Activated CD8-positive, alpha-beta memory T cell treated with anti-CD3 and anti-CD28 coated beads for 4 hours (primary cell): Measurements from ENCODE around the gene TAF3.
"Not testable (repeated sequence)": the region's sequence is repeated elsewhere in the genome, so short reads cannot be mapped to it uniquely, and the experiment has no call there.

Experiments used
- DNase-seq, 2 donors: peaks; one replicate each; pipeline ENCODE4 v3.0.0-alpha.2; 2020; ENCODE audit warnings: low read depth in 2 of 2

Gene TAF3

DNA sequence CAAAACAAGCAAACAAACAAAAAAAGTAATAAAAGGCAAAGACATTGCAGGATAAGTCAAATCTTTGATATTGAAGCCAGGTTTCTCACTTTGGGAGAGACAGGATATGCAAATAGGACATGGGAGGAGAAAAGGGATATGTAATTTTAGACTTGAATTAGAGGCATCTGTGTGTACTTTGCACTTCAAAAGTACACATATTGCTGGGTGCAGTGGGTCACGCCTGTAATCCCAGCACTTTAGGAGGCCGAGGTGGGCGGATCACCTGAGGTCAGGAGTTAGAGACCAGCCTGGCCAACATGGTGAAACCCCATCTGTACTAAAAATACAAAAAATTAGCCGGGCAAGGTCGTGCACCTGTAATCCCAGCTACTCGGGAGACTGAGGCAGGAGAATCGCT, 6.6 kb upstream of the TAF3 start:
- DNase-seq, result not testable (repeated sequence)

DNA sequence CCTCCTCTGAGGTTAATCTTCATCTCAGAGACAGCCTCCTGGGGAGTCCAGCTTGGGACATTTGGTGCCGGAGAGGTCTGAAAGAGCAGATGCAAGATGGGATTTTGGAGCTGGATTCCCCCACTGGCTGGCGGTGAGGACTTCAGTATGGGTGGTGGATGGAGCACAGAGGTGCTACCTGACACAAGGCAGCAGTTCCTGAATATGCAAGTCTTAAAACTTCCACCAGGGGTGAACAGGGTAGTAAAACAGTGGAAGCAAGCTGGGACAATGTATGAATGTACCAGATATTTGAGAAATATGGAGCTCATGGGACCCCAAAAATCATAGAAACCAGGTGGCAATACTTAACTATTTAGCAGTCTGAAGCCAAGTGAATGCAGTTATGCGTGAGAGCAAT, 4.8 kb upstream of the TAF3 start:
- DNase-seq, result no peak

DNA sequence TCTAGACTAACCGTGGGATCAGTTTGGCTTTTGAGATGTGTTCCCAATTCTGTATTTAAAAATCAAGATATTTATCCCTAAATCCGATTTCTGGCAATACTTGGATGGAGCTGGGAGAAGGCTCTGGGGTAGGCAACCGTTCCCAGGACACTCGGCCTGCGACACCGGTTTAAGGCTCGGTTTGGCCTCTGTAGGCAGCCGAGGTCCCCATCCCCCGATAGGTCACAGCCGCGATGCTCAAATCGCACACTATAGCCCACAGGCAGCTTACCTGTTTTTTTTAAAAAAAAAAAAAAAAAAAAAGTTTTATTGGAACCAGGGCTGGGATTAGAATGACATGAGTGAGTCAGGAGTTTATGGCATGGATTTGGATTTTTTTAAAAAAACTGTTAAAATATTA, 729 bp upstream of the TAF3 start:
- no peak for DNase-seq

DNA sequence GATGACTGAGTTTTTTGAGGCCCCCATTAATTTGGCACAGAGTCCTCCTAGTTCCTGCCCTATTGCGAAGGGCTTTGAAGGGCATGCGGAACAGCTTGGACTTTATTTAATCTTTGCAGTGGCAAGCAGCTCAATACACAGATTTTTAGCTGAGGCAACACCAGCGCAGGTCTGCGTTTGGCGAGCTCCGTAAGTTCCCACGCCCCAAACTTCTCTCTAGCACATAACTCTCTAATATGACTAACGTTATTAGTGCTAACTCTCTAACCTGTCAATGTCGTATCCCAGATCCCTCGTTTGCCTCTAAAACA, 366 bp upstream of the TAF3 start:
- DNase-seq, result no peak

DNA sequence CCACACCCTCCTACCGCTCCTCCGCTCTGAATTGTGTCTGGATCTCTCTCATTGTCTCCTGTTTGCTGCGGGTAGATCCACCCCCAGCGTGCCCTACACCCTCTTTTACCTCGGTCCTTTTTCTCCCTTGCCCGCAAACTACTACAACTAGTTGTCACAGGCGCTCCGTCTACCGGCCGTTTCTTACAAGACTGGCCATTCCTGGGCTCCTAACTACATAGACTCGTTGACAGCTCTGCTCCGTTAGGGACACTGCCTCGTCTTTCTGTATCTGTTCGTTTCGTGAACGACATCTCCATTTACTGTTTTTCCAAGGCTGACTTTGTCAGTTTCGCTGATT, 786 bp downstream of the TAF3 start:
- no peak for DNase-seq

DNA sequence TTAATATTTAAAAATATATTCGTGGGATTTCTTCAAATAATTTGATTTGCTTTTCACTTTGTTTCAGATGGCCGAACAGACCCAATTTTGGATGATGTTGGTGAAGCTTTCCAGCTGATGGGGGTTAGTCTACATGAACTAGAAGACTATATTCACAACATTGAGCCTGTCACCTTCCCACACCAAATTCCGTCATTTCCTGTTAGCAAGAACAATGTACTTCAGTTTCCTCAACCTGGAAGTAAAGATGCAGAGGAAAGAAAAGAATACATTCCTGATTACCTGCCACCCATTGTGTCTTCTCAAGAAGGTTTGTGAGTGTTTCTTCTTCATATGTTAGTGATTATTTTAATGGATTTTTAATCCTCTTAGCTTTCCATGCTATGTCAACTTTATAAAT, 5.9 kb downstream of the TAF3 start:
- no peak for DNase-seq

DNA sequence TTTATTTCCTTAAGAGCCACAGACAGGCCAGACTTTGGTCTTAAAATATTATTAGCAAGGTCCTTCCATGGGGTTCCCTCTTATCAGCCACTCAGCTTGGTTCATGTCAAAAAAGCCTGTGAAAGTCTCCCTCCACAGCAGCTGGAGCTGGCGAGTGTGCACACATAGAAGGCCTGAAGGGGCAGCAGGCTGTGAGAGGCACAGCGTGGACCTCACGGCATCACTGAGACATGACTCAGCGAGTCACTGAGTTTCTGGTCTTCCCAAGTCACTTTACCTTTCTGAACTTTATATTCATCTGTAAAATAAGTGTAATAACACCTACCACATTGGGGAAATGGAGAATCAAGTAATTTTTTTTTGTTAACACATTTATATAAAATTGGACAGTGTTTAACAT, 8.7 kb downstream of the TAF3 start:
- no peak for DNase-seq

DNA sequence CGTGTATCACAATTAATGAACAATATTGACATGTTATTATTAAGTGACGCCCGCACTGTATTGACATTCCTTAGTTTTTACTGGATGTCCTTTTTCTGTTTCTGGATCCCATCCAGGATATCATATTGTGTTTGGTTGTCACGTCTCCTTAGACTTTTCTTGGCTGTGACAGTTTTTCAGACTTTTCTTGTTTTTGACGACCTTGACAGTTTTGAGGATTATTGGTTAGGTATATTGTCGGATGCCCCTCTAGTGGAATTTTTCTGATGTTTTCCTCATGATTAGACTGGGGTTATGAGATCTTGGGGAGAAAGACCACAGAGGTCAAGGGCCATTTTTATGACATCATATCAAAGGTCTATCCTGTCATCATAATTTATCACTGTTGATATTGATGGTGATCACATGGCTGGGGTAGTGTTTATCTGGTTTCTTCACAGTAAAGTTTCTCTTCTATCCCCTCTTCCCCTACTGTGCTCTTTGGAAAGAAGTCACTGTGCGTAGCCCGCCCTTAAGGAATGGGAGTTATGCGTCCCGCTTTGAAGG, 11.1 kb downstream of the TAF3 start:
- no peak for DNase-seq

DNA sequence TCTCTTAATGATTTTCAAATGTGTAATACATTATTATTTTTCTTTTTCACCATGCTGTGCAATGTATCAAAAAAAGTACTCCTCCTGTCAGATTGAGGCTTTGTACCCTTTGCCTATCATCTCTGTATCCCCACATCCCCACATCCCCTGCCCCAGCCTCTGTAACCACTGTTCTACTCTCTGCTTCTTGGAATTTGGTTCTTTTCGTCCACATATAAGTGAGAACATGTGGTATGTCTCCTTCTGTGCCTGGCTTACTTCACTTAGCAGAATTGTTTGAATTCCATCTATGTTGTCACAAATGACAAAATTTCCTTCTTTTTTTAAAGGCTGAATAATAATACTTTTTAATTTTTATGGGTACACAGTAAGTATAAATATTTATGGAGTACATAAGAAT, 13.8 kb downstream of the TAF3 start:
- DNase-seq, result no peak

DNA sequence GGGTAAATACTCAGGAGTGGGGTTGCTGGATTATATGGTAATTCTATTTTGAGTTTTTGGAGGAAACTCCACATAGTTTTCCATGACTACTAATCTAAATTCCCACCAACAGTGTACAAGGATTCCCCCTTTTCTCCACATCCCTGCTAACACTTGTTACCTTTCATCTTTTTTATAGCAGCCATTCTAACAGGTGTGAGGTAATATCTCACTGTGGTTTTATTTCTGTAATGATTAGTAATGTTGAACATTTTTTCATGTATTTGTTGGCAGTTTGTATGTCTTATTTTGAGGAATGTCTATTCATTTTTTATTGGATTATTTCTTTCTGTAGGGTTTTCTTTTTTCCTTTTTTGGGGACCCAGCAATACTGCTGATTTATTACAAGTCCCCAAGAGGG, 14.9 kb downstream of the TAF3 start:
- DNase-seq, result no peak

DNA sequence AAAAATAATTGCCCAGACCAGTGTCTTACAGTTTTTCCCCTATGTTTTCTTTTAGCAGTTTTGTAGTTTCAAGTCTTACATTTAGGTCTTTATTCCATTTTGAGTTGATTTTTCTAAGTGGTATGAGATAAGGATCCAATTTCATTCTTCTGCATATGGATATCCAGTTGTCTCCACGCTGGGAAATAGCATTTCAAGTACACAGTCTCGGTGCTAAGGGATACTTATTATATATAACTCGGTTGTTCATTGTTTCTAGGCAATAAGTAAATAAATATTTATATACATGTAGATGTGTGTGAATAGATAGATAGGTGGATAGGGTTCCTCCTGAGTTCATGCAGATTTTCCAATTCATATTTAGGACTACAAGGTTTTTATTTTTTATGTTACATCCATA, 16.0 kb downstream of the TAF3 start:
- DNase-seq, result no peak

DNA sequence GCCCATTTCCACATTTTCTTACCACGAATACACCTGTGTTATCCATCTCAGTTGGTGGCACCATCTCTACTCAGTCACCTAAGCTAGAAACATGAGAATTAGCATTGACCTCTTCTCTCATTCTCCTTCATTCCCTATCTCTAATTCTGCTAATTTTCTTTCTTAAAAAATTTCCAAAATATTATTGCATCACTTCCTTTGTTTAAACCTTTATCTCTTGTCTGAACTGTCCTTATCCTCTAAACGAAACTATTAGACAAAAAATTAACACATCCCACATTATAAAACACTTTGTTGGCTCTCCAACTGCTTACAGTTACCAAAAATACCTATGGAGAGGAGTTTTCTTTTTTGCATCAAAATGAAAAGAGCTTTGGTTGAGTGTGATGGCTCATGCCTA, 18.3 kb downstream of the TAF3 start:
- no peak for DNase-seq

DNA sequence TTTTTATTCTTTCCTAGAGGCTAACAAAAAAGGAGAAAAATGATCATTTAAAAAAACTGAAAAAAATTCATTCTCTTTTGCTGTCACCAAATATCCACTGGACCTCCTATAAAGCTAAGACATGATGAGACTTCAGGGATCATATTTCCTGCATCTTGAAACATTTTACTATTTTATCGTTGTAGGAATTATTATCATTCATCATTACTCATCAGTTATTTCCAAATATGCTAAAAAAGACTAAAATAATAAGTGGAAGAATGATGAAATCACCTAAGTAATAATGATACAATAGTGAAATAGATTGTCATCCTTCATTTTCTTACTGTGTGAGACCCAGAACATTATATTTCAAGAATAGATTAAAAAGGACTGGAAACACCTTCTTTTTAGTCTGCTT, 28.3 kb downstream of the TAF3 start:
- DNase-seq, result no peak

DNA sequence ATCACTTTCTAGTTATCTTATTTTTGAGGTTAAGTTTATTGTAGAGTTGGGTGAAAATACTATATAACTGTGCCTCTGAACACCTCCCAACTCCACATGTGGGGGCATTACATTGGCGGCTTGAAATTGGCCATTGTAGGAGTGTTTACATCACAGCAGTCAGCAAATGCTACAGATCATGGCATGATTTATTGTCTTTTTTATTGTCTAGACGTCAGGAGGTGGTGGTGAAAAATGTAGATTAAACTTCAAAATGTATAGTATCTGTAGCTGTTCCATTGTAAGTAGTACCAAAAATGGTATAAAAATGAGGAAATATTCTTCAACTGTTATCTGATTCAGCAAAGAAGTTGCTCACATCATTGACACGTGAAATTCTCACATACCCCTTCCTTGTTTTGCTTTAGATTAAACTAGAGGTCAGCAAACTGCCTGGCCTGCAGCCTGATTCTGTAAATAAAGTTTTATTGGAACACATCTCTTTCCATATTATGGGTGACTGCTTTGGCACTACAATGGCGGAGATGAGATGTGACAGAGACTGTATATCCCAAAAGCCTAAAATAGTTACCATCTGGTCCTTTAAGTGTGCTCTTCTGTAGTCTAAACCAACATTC, 35.0 kb downstream of the TAF3 start:
- no peak for DNase-seq

DNA sequence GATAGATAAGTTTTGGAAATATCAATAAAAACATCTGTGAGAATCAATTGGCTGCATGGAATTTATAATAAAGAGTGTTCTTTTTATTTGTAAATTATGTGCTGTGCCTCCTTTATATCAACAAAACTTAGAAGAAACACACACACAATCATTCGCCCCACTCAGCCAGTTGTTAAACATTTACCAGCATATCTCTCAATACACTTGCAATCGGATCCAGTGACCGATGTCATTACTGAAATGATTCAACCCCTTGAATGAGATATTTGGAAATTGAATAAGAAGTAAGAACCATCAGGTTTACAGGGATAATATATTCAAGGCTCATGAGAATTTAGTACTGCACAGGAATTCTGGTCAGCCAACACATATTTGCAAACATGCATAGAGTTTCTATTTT, 35.6 kb downstream of the TAF3 start:
- DNase-seq, result no peak

DNA sequence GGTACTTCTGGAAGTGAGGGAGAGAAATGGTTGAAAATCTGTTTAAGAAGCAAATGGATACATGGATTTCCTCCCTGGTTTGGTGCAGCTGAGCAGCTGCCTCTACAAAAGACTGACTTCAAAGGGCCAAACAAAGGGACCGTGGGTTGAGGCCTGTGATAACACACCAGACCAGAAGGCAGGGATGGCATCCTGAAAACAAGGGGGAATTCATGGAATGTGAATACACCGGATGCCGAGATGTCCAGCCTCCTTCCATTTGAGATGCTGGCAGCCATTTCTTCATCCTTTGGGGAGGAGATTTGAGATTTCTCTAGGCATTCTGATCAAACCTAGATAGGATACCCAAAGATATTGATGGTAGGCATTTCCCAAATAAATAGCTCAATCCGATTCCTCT, 36.9 kb downstream of the TAF3 start:
- no peak for DNase-seq

DNA sequence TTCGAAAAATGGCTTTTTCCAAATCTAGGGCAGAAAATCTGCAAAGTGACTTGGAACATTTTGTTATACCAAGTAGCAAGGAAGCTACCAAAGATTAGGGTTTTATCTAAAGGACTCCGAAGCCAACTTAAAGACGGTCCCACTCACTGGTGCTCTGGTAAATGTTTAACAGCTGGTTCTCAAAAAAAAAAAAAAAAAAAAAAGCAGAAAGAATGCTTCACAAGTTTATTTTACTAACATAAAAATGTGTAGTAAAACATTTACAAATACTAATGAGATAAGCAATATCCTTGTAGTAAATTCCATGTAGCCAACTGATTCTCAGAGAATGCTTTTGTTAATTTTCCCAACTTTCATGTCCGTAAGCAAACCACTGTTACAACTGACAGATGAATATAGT, 38.4 kb downstream of the TAF3 start:
- DNase-seq, result no peak

DNA sequence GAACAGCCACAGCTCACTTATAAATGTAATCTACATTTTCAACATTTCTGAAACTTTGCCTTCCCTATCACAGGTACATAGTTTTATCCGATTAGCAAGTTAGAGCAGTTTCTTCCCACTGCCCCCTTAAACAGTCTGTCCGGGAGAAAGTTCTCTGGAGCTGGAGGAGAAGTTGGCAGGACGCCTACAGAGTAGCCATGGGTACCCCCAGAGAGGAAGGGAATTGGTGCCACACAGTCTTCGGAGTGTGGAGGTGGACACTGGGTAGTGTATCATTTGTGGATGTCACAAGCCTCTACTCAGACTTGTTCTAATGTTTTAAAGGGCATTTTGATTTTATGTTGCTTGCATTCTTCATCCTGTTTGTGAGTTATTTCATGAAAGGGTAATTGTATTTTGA, 39.0 kb downstream of the TAF3 start:
- no peak for DNase-seq

DNA sequence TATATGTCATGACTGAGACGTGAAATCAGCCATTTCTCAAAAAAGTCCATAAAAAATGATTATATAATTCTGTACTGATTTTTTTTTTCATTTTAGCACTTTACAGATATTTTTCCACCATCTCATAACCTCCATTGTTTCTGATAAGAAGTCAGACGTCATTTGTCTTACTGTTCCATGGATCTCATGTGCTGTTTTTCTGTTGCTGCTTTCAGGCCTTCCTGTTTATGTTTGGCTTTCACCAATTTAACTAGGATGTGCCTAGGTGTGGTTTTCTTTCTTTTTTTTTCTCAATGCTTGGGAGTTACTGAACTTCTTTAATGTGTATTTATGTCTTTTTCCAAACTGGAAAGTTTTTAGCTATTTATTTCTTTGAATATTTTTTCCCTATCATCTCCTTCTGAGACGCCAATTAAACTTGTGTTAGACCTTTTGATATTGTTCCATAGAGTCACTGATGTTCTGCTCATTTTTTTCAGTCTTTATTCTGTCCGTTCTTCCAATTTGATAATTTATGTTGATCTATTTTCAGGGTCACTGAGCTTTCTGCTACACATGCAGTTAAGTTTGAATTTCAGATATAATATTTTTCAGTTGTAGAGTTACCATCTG, 43.3 kb downstream of the TAF3 start:
- no peak for DNase-seq

DNA sequence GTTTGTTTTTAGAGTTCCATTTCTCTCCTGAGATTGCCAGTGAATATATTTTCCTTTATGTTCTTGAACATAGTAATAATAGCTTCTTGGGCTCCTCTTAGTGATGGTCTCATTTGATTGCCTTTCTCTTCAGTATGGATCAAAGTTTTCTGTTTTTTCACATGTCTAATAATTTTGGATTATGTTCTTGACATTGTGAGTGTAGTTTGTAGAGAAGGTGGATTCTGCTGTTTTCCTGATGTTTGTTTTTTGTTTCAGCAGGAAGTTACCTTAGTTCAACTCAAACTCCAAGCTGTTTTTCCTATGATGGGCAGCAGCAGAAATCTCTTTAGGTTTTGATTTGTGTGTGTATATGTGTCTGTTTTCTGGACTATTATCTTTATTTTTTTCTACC, 43.8 kb downstream of the TAF3 start:
- no peak for DNase-seq

DNA sequence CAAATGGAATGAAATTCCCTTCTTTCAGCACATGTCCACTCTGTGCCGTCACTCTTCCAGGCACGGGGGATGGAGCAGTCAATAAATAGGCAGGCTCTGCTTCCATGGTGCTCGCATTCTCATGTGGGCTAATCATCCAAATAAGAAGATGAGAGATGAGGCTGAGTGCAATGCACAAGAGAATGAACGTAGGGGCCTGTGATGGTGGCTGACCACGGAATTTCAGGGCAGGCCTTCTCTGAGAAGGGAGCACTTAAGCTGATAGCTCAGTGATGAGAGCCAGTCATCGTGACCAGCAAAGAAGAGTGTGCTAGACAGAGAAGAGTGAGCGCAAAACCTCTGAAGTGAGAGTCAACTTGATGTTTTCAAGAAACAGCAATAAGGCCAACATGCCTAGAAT, 47.9 kb downstream of the TAF3 start:
- DNase-seq, result no peak

DNA sequence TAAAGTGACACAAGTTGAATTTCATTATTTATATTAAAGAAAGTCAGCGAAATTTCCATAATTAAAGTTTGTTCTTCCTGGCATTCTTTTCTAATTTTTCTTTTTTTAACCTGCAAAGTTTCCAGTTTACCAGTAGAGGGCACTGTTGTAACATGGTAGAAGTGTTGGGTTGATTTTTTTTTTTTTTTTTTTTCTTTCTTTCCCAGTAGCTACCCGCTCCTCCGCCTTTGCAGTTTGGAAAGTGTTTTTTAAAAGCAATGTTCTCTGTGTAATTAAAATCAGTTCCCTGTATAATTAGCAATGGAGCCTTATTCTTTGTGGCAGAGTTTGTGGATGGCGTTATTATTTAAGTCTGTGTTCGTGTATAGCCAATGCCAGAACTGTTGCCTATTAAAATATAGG, 53.7 kb downstream of the TAF3 start:
- DNase-seq, result no peak

DNA sequence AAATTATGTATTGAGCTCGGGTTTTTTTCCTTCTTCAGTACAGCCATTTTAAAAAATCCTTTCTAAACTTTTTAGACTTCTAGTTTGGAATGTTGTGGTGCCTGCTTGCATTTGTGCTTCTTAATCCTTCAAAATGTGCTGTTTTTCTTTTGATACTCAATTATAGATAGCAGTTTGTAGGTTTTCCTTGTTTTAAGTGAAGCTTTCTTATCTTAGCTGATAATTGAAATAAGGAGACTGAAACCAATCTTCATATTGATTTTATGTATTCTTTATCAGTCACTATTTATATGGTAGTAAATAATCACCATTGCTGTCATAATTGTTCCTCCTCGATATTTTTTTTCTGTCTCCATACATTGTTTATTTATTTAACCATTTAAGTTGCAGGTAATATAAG, 56.6 kb downstream of the TAF3 start:
- DNase-seq, result no peak

DNA sequence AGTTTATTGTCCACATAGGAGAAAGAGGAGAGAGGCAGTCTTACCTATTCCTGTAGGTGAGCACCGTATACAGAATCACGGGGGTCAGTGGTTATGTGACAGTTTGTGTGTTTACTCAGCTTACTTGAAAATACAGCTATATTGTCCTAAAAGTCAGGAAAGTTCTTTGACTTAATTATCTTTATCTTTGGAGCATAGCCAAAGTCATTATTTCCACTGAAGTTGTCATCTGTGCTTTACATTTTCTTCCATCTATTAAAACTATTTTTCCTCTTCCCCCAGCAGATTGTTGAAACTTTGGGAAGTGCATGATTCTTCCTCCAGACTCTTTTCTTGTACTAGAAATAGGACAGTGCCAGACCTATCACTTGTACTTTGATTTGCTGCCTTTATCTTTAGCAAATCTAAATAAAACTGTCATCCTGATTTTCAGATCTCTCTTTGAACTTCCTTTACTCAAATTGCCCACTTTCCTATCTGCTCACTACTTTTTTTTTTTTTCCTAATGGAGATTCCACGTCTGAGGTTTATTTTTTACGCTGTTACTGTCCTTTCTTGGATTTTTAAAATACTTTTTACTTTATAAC, 58.3 kb downstream of the TAF3 start:
- no peak for DNase-seq
